ENCODE measurements around the gene GPR52.

GPR52 gene

GRCh38 chr1:174466607-174467006 lies 18.8 kb downstream of the GPR52 start:
- no peak for DNase-seq (ENCODE audit: low read depth)

GRCh38 chr1:174469052-174469451 lies 21.3 kb downstream of the GPR52 start:
- DNase-seq (ENCODE audit: low read depth): no peak

GRCh38 chr1:174469687-174470086 lies 21.9 kb downstream of the GPR52 start:
- no peak for DNase-seq (ENCODE audit: low read depth)

- DNase-seq (ENCODE audit: low read depth): no peak
Measured at GRCh38 chr1:174479281-174479680, 31.5 kb downstream of the GPR52 start.

DNA sequence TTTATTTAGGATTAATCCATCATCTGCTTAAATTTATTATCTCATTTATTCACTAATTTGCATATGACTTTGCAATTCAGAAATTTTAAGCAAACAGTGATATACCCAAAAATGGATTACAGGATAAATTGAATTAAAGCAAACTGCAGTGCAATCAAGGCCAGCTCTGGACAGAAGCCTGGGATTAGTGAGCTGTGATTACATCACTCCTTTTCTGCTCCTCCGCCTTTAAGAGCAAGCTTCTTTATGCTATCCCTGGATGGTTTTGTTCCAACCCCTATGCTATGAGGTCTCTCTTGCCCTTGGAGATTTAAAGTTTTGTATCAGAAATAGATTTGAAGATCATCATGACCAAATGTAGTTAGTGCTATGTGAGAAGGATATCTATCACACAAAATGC lies 32.6 kb downstream of the GPR52 start:
- peak; percentile 20 for DNase-seq (ENCODE audit: low read depth)

DNA sequence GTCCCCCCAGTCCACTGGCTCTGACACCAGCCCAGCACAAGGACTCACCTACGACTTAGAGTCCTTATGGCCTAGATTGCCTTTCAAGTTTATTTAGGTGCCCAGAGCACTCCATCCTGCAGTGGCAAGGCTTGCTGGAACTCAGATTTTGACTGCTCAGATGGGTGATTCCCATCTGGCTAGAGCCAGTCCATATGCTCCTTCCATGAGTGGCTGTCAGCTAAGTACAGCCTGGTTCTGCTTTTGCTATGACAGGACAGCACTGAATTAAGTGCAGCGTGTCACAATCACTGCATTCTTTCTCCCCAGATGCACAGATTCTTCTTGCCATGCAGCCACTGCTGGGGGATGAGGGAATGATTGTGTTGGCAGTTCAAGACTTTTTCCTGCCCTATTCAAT lies 43.8 kb downstream of the GPR52 start:
- DNase-seq (ENCODE audit: low read depth): no peak

GRCh38 chr1:174497478-174497877 lies 49.7 kb downstream of the GPR52 start:
- no peak for DNase-seq (ENCODE audit: low read depth)
